Fibroblast of skin of abdomen (primary cell): ENCODE results near the gene FOXD2. TPM values are rescaled to one million over a fixed set of nuclear protein-coding genes. Genes with fewer than 3 reads are reported as not detected.

Source experiments
- DNase-seq: peaks from one replicate; pipeline ENCODE4 v3.0.0-alpha.2; 2013
- polyA plus RNA-seq, 2 experiments: library from polyadenylated mRNA; unstranded; fragments of 120-200 nt; gene quantifications; one replicate each; pipeline ENCODE4 v1.2.1, GENCODE V29; 2013; ENCODE audit not compliant: insufficient read length in 2 of 2

Gene FOXD2
- 0.17 TPM for polyA plus RNA-seq (2013, experiment 1 of 2; ENCODE audit: insufficient read length)
- 0.20 TPM for polyA plus RNA-seq (2013, experiment 2 of 2; ENCODE audit: insufficient read length)

DNA sequence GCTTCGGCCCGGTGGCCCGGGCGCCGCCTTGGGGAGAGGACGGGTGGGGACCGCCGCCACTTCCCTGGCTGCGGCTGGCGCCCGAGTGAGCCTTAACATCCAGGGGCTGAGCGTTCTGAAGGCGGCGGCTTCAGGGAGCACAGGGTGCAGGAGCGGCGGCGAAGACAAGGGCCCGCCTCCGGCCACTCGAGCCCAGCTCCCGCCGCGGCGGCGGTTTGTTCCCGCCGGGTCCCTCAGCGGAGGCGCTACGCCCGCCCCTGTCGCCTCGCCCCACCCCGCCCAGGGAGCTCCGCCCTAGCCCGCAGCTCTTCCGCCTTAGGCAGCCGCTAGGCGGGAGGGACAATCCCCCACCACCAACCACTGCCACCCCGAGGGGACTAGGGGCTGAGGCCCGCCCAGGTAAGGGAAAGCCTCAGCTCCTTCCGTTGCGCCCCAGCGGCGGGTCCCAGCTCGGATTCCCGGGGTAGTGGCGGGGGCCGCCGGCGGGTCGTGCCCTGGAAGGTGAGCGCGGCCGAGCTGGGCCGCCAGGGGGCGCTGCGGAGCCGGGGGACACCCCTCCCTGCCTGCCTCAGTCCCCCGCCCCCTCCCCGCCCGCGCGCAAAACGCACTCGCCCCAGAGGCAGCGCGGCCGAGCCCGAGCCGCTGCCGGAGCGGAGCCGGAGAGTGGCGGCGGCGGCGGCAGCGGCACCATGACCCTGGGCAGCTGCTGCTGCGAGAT lies at the start of gene FOXD2:
Gene FOXD2, plus strand, starts transcription at position 598 of the 718 bp plus-strand sequence. Its CDS starts 92 bp downstream, at position 690.
- peak; percentile 64 for DNase-seq

DNA sequence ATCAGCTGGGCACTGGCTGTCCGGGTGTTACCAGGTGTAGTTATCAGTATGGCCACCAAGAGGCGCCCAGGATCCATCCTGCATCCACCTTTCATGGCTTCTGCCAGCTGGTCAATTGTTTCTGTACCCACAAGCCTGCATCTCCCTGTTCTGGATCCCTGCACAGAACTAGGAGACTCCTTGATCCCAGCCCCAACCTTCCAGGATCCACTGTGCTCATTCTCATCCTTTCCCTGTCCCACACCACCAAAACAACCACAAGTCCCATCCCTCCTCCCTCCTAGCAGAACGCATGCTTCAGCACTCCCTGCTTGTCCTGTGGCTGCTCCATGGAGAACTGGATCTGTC lies 49.0 kb upstream of the FOXD2 start:
- peak; percentile 60 for DNase-seq

DNA sequence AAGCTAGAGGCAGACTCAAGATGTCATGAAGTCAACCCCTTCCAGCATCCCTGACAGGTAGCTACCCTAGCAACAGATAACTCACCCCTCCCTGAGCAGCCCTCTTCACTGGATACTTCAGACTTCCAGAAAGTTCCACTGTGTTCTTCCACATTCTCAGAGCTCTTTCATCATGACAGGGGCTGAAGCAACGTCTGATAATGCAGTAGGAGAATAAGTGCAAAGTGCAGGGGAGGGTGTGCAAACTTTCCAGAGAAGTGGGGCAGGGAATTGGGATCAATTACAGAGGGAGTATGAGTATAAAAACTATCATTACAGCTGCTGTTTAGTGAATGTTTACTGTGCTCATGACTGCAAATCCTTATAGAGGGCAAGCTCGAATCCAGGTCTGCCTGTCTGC lies 48.1 kb upstream of the FOXD2 start:
- DNase-seq, result no peak

DNA sequence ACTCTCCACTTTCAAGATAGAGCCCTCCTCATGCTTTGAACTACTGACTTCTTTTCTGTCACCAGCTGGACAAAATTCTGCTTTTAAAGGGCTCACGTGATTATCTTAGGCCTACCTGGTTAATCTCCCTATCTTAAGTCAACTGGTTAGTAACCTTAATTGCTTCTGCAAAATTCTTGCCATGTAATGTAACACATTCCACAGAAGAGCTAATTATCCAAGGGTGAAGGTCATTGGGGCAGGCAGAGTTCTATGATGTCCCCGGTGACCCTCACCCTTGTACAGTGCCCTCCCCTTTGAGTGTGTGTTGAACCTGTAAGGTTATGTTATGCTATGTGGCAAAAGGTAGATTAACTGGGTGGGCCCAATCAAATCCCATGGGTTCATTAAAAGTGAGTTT lies 47.0 kb upstream of the FOXD2 start:
- DNase-seq, result no peak

DNA sequence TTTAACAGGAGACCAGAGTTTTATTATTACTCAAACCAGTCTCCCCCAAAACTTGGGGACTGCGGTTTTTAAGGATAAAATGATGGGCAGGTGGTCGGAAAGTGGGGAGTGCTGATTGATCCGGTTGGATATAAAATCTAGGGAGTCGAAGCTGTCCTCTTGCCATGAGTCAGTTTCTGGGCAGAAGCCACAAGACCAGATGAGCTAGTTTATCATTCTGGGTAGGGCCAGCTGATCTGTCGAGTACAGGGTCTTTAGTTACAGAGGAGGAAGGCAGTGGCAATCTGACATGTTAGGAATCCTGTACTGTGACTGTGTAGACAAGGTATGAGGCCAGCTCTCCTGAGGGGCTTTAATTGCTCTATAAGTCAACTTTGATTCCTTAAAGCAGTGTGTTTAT lies 44.7 kb upstream of the FOXD2 start:
- no peak for DNase-seq

DNA sequence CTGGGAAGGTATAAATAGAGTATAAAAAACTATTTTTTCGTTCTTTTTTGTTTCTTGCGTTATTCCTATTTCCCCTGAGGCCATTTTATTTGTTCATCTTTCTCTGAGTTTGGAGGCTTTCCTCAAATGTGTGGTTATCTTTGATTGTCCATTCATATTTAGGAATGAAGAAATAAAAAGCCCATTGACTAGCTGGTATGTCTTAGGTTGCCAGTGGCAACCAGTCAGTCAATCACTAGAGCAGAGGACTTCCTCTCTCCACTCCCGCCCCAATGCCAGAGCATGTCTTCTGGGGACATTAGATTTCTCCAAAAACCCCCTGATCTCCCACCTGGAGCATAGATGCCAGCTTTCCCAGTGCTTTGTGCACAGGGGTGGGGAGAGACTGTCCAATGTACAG lies 42.4 kb upstream of the FOXD2 start:
- no peak for DNase-seq

DNA sequence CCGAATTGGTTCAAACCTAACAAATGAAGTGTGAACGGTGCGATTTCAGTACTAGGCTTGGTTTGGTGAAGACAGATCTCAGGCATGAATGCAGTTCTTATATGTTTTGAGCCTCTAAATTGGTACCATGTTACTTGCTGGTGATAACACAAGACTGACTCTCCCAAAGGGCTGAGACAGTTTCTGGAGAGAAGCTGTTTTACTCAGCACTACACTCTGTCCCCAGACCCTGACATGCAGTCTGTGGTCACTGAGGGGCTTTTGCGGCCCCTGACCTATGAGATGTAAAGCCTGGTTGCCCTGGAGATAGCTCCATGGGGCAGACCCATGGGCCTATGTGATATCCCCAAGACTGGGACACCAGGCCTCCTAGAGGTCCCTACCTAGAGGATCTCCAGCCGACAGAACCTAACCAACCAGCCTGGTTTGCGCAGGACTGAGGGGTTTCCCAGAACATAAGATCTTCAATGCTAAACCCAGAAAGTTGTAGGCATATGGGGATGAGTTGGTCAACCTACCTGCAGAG lies 41.1 kb upstream of the FOXD2 start:
- DNase-seq, result no peak

DNA sequence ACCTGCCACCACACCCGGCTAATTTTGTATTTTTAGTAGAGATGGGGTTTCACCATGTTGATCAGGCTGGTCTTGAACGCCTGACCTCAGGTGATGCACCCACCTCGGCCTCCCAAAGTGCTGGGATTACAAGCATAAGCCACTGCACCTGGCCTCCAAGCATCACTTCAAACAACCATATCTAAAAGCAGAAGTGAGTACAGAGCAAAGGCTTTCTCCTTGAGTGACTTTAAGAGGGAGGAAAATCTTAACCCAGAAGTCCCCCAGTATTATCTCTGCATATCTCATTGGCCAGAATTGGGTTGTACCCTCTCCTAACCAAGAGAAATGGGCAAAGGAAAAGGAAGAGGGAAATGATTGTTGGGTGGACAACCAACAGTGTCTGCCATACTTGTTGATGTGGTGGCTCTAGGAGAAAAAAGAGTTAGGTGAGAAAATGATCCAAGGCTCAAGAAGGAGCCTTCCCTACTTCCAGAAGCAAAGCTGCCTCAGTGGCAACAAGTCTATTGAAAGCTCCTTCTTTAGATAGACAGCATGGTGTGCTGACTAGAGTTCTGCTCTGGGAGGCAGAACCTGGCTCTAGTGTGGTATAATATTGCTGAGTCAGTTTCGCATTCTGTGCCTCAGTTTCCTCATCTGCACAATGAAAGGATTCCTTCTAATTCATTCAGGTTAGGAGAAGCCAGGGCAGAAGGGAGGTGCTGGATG lies 38.6 kb upstream of the FOXD2 start:
- no peak for DNase-seq

- no peak for DNase-seq
Measured at GRCh38 chr1:47399846-47400155, 38.0 kb upstream of the FOXD2 start.

GRCh38 chr1:47401761-47402160 lies 36.1 kb upstream of the FOXD2 start:
- no peak for DNase-seq

- no peak for DNase-seq
Measured at GRCh38 chr1:47402591-47402990, 35.3 kb upstream of the FOXD2 start.

DNA sequence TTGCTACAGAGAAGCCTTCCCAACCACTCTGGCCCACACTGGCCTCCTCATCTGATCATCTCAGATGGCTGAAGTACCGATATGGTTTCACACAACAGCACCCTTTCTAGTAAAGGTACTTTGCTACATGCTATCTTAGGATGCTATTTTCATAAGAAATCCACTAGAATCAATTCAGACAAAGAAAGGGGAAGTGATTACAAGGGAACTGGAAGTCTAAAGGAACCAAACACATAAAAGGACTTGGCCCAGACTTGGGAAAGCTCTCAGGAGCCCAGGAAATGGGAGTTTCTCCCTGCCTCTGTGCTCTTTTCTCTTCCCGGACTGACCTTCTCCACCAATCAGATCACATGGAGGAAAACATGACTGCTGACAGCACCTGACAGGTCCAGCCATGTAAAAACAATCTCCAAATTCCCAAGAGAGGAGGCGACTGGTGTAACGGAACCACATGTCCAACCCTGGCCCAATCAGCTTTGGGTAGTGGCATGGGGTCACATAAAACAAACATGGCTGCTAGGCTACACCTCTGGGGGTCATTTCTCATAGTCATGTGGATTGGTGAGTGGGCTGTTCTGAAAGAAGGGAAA lies 34.4 kb upstream of the FOXD2 start:
- DNase-seq, result no peak

DNA sequence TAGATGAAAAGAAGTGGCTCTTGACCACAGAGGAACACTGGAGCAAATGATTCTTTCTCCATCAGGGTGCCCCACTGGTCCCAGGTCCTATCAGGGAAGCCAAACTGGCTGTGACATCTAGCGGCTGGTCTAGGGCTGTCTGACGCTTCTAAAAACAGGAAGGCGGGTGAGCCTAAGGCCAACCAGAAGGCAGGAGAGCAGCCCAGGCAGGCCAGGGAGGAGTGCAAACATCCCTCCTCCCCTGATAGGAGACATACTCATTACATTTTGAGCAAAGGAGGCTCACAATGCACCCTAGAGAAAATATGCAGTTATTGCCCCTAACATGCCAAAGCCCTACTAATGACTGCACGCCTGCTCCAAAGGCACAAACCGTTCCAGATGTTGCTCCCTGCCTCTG lies 32.1 kb upstream of the FOXD2 start:
- no peak for DNase-seq

- no peak for DNase-seq
Measured at GRCh38 chr1:47406966-47407365, 30.9 kb upstream of the FOXD2 start.

DNA sequence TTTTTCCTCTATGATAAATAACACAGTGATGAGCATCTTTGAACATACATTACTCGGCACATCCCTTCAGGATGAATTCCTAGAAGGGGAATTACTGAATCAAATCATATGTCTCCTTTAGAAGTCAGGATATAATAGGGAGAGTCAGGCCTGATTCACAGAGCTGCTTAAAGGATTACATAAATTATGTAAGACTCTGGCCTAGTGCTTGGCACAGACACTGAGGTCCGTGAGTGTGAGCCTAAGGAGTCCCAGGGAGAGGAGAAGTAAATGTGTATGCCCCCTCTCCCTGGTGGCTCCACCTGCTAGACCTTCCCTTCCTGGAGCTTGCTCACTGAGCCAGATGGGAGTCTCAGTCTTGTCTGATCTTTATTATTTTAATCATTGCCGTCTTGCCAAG lies 30.4 kb upstream of the FOXD2 start:
- peak; percentile 32 for DNase-seq

DNA sequence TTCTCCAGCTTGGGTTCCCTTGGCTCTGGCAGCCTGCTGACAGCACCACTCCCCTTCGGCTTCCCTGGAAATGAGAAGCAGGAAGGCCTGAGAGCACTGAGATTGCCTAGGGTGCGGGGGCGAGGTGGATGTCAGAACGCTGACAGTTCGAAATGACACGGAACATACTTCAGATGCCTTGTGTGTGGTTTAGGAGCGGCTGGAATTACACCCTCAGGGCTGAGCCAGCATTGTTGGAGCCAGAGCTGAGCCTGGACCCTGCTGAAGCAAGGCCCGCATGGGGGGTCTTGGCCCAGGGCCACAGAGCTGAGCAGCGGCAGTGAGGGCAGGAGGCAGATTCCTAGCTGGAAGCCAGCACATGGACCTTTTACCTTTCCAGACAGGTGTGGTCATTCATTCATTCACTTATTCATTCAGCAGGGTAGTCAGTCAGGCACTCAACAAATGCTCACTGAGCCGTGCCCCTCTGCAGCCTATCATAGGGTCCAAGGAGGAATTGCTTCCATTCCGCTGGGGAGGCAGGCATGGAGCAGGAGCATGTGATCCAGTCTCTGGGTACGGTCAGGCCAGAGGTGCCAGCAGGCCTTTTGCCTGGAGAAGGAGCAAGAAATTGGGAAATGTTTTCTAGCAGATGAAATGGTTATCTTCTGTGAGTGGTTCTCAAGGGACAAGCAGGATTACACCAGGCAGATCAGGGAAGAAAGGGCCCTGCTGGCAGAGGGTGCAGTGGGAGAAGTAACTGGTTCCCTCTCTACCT lies 28.4 kb upstream of the FOXD2 start:
- DNase-seq, result peak; percentile 88

DNA sequence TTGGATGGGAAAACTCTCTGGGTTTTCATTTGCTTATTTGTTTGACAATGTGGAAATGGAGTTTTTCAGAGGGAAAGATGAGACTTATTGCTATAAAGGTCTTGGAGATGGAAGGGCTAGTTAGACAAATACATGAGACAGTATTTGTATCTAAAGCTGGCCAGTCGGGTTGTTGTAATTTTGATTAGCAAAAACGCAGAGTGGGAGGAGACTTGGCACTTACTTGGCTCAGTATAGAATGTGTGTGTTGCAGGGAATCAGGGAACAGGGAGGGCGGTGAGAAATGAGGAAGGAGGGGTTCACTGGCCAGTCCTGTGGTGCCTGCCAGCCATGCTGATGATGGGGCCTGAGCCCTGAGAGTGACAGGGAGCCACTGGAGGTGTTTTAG lies 27.8 kb upstream of the FOXD2 start:
- DNase-seq, result no peak

DNA sequence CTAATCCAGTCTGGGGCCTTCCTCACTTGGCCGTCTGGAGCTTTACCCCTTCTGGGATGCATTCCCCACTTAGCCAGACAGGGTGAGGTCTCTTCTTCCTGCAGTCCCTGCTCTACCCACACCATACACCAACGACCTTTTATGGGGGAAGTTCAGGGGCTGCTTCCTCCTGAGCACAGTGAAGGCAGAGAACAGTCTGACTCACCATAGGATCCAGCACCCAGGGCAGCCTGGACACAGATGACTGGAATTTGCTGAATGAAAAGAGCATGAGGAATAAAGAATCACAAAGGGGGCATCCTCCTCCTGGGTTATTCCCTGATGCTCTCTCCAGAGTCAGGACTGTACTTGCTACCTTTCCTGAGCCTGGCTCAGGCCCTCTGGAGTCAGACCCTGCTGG lies 26.4 kb upstream of the FOXD2 start:
- peak; percentile 42 for DNase-seq

DNA sequence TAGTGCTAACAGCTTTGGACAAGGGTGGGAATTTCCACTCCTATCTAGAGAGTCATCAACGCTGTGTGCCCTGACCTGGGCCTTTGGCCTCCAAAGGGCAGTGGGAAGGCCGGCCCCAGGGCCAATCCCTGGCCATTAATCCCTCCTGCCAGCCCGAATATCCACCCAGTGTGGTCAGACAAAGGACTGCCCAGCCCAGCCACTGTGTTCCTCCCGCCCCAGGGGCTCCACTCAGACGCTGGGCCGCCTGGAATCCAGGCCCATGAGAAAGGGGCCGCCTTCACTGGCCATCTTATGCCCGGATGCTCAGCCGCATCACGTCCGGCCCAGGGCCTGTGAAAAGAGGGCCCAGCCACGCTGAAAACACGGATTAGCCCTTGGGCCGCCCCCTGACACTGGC lies 25.4 kb upstream of the FOXD2 start:
- no peak for DNase-seq

GRCh38 chr1:47415728-47416318 lies 22.0 kb upstream of the FOXD2 start, which contains the start of gene FOXE3:
TSS of gene FOXE3 (plus strand) at chr1:47416285. CDS start at chr1:47416316, 31 bp downstream.
- DNase-seq, result no peak

- DNase-seq, result no peak
Measured at GRCh38 chr1:47416319-47417169, 21.3 kb upstream of the FOXD2 start.
